ENCODE results near the gene KCNH2. TPM values are rescaled to one million over a fixed set of nuclear protein-coding genes. Genes with fewer than 3 reads are reported as not detected.

The KCNH2 gene
- total and polyA plus RNA-seq, 11 donors = 58.1 to 185 (median 104) TPM

DNA sequence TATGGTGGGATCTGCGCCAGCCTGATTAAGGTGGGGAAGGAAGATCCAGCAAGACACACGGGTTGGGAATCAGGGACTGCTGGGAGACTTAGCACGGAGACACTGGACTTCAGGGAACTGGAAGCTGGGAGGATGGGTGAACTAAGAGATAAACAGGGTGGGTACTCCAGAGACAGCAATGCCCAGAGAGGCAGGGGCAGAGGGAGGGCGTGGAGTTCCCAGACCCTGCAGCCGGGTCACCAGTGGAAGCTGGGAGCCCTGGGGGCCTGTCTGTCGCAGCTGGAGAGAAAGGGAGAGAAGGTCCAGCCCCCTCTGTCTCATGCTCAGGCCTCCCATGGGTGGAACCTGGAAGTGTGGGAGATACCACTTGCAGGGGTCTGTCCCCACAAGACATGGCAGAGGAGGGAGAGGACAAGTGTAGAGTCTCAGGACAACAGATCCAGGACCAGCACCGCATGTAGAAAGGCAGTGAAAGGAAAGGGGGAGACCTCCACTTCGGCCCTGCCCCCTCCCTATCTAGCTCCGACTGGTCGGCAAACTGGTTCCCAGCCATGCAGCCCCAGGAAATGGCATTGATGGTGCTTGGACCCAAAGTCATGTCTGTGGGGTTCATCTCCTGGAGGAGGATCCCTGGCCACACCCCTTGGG, 81.4 kb downstream of the KCNH2 start:
- 57 to 67% (median 59%) methylated on average over 7 to 10 of the region's 10 CpGs for WGBS, 4 donors
- H3K36me3 ChIP-seq = no peaks in the 10 kb centered on the region
- H3K4me1 ChIP-seq = peaks cover 0 to 16% (median 0%) of the 10 kb centered on the region in 12 donors
- intact Hi-C loops (cut with DNase I) = loop anchor here in 5 of 10 donors (5.0 to 10.0 kb wide), 3 partner anchors 216 to 278 kb away; no protein-coding TSS in a partner anchor
- no peak for TF ChIP-seq POLR2A (IDR thresholded peaks at IDR 0.05)
- TF ChIP-seq, protein P1, sequence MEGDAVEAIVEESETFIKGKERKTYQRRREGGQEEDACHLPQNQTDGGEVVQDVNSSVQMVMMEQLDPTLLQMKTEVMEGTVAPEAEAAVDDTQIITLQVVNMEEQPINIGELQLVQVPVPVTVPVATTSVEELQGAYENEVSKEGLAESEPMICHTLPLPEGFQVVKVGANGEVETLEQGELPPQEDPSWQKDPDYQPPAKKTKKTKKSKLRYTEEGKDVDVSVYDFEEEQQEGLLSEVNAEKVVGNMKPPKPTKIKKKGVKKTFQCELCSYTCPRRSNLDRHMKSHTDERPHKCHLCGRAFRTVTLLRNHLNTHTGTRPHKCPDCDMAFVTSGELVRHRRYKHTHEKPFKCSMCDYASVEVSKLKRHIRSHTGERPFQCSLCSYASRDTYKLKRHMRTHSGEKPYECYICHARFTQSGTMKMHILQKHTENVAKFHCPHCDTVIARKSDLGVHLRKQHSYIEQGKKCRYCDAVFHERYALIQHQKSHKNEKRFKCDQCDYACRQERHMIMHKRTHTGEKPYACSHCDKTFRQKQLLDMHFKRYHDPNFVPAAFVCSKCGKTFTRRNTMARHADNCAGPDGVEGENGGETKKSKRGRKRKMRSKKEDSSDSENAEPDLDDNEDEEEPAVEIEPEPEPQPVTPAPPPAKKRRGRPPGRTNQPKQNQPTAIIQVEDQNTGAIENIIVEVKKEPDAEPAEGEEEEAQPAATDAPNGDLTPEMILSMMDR (IDR thresholded peaks at IDR 0.05) = no peak
- H3K9me3 ChIP-seq = peaks cover 0 to 14% (median 3%) of the 10 kb centered on the region in 12 donors
- DNase-seq (no peak), ATAC-seq (no peak)
- H3K27ac ChIP-seq = no peak overlapping the region
- no peak overlapping the region for H3K4me3 ChIP-seq
- H3K27me3 ChIP-seq = peaks cover 0 to 36% (median 4%) of the 10 kb centered on the region in 9 donors

DNA sequence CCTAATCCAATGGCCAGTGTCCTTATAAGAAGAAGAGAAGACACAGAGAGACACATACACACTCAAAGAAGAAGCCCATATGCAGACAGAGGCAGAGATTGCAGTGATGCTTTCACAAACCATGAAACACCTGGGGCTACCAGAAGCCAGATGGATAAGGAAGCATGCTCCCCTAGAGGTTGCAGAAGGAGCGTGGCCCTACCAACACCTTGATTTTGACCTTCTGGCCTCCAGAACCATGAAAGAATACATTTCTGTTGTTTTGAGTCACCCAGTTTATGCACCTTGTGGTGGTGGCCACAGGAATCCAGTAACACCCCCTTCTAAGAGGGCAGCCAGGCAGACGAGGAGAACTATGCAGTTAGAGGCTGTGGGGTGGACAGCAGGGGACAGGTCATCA, 82.3 kb downstream of the KCNH2 start:
- ATAC-seq (no peak), DNase-seq (no peak)
- intact Hi-C loops (cut with DNase I) = loop anchor here in 5 of 10 donors (5.0 to 10.0 kb wide), 3 partner anchors 216 to 279 kb away; no protein-coding TSS in a partner anchor
- Histone ChIP-seq H3K4me1 (peaks cover 0 to 8% (median 0%) of the 10 kb centered on the region in 12 donors), H3K27ac (no peak overlapping the region), H3K9me3 (peaks cover 0 to 14% (median 3%) of the 10 kb centered on the region in 12 donors), H3K4me3 (no peak overlapping the region), H3K36me3 (no peaks in the 10 kb centered on the region), H3K27me3 (peaks cover 0 to 35% (median 4%) of the 10 kb centered on the region in 9 donors)
- no peak for TF ChIP-seq POLR2A (IDR thresholded peaks at IDR 0.05)
- TF ChIP-seq, protein P1 (IDR thresholded peaks at IDR 0.05) = no peak
- 66 to 83% (median 75%) methylated on average over 2 of the region's 2 CpGs for WGBS, 4 donors

Other genes starting within 250 kb of the KCNH2 start
- gene GIMAP5, start 240.9 kb downstream of the KCNH2 start, total RNA-seq = 10 to 100 TPM in 8 of 9 donors, 1 to 10 TPM in 1; 6.4 to 40.4 (median 12.2) TPM
- 10 to 100 TPM; 22.1 to 22.2 TPM for gene GIMAP5, start 240.9 kb downstream of the KCNH2 start, polyA plus RNA-seq
- 100 to 1,000 TPM in 3 of 9 donors, 10 to 100 TPM in 6; 25.1 to 137 (median 84.4) TPM for gene TMEM176B, start 178.0 kb downstream of the KCNH2 start, total RNA-seq
- gene TMEM176B, start 178.0 kb downstream of the KCNH2 start, polyA plus RNA-seq = 10 to 100 TPM; 18.9 to 21.2 TPM
- gene TMEM176A, start 177.6 kb downstream of the KCNH2 start, total RNA-seq = 10 to 100 TPM; 11.7 to 77.1 (median 37.9) TPM
- 10 to 100 TPM; 10.2 to 17.9 TPM for gene TMEM176A, start 177.6 kb downstream of the KCNH2 start, polyA plus RNA-seq
- under 1 TPM in 5 of 9 donors, not detected in 4; 0.49 to 0.94 (median 0.69) TPM for gene AOC1, start 125.8 kb downstream of the KCNH2 start, total RNA-seq
- under 1 TPM in 1 of 2 donors, not detected in 1; 0.06 TPM for gene AOC1, start 125.8 kb downstream of the KCNH2 start, polyA plus RNA-seq
- gene NOS3, start 12.7 kb upstream of the KCNH2 start, total RNA-seq = 10 to 100 TPM in 7 of 9 donors, 1 to 10 TPM in 2; 9.4 to 49.4 (median 17.3) TPM
- gene NOS3, start 12.7 kb upstream of the KCNH2 start, polyA plus RNA-seq = 10 to 100 TPM in 1 of 2 donors, 1 to 10 TPM in 1; 8.9 to 20.5 TPM
- gene ATG9B, start 46.2 kb upstream of the KCNH2 start, total RNA-seq = 1 to 10 TPM in 1 of 9 donors, under 1 TPM in 1, not detected in 7; 0.07 to 1.0 TPM
- under 1 TPM; 0.26 to 0.38 TPM for gene ATG9B, start 46.2 kb upstream of the KCNH2 start, polyA plus RNA-seq
- 10 to 100 TPM; 13.6 to 34.5 (median 26.0) TPM for gene ABCB8, start 50.1 kb upstream of the KCNH2 start, total RNA-seq
- gene ABCB8, start 50.1 kb upstream of the KCNH2 start, polyA plus RNA-seq = 10 to 100 TPM; 20.9 to 29.0 TPM
- 1 to 10 TPM; 2.7 to 8.2 (median 4.8) TPM for gene ASIC3, start 70.2 kb upstream of the KCNH2 start, total RNA-seq
- gene ASIC3, start 70.2 kb upstream of the KCNH2 start, polyA plus RNA-seq = 10 to 100 TPM in 1 of 2 donors, 1 to 10 TPM in 1; 2.8 to 12.9 TPM
- gene CDK5, start 79.6 kb upstream of the KCNH2 start, total RNA-seq = 10 to 100 TPM in 1 of 9 donors, 1 to 10 TPM in 8; 5.6 to 13.7 (median 8.5) TPM
- 1 to 10 TPM; 6.2 to 7.6 TPM for gene CDK5, start 79.6 kb upstream of the KCNH2 start, polyA plus RNA-seq
- 10 to 100 TPM; 44.1 to 84.3 (median 54.8) TPM for gene SLC4A2, start 81.3 kb upstream of the KCNH2 start, total RNA-seq
- 100 to 1,000 TPM in 1 of 2 donors, 10 to 100 TPM in 1; 68.3 to 113 TPM for gene SLC4A2, start 81.3 kb upstream of the KCNH2 start, polyA plus RNA-seq
- gene FASTK, start 102.5 kb upstream of the KCNH2 start, total RNA-seq = 100 to 1,000 TPM in 2 of 9 donors, 10 to 100 TPM in 7; 59.9 to 124 (median 77.7) TPM
- 100 to 1,000 TPM in 1 of 2 donors, 10 to 100 TPM in 1; 75.7 to 168 TPM for gene FASTK, start 102.5 kb upstream of the KCNH2 start, polyA plus RNA-seq
- 10 to 100 TPM; 21.8 to 62.8 (median 26.7) TPM for gene TMUB1, start 105.2 kb upstream of the KCNH2 start, total RNA-seq
- 10 to 100 TPM; 66.1 to 82.6 TPM for gene TMUB1, start 105.2 kb upstream of the KCNH2 start, polyA plus RNA-seq
- 10 to 100 TPM; 30.3 to 83.7 (median 57.6) TPM for gene AGAP3, start 108.2 kb upstream of the KCNH2 start, total RNA-seq
- gene AGAP3, start 108.2 kb upstream of the KCNH2 start, polyA plus RNA-seq = 10 to 100 TPM; 42.9 to 55.3 TPM
- gene GBX1, start 189.4 kb upstream of the KCNH2 start, total RNA-seq = under 1 TPM in 5 of 9 donors, not detected in 4; 0.29 to 0.52 (median 0.36) TPM
- gene GBX1, start 189.4 kb upstream of the KCNH2 start, polyA plus RNA-seq = under 1 TPM in 1 of 2 donors, not detected in 1; 0.27 TPM
- 10 to 100 TPM; 13.1 to 36.4 (median 25.5) TPM for gene ASB10, start 208.9 kb upstream of the KCNH2 start, total RNA-seq
- 10 to 100 TPM in 1 of 2 donors, 1 to 10 TPM in 1; 6.9 to 37.1 TPM for gene ASB10, start 208.9 kb upstream of the KCNH2 start, polyA plus RNA-seq
- gene H2BK1, start 232.2 kb upstream of the KCNH2 start, total RNA-seq = not detected
- gene H2BK1, start 232.2 kb upstream of the KCNH2 start, polyA plus RNA-seq = not detected
- gene ABCF2, start 248.9 kb upstream of the KCNH2 start, total RNA-seq = 10 to 100 TPM; 23.7 to 48.8 (median 33.0) TPM
- 10 to 100 TPM; 15.9 to 58.4 TPM for gene ABCF2, start 248.9 kb upstream of the KCNH2 start, polyA plus RNA-seq